PFSK-1 (cell line): Measurements from ENCODE around the gene SIPA1.

Experiments
- POLR2AphosphoS5 ChIP-seq: IDR thresholded peaks from 2 replicates; pipeline ENCODE4 v1.6.1; 2012; ENCODE audit warnings: low read depth, mild to moderate bottlenecking, control low read depth, low read length, moderate library complexity
- SIN3A ChIP-seq: IDR thresholded peaks from 2 replicates; pipeline ENCODE4 v1.6.1; 2012; ENCODE audit warnings: mild to moderate bottlenecking, low read length, moderate library complexity, borderline replicate concordance; ENCODE audit not compliant: insufficient read depth
- TAF1 ChIP-seq: IDR thresholded peaks from 2 replicates; pipeline ENCODE4 v1.6.1; 2012; ENCODE audit warnings: low read length, control low read depth, borderline replicate concordance; ENCODE audit not compliant: insufficient read depth

GRCh38 chr11:65606876-65607613 lies 30.9 kb upstream of the SIPA1 start:
- TF ChIP-seq TAF1 (no peak), POLR2AphosphoS5 (no peak), SIN3A (no peak)
